GM21786 (cell line): Measurements from ENCODE around the gene RGL2.
A peak's percentile ranks its signal among the peaks of the same experiment; 100 is the strongest.

Experiments
- ATAC-seq: cut with Tn5 transposase; IDR thresholded peaks from one replicate; pipeline ENCODE4 v1.9.1; 2021; ENCODE audit not compliant: unreplicated experiment

The RGL2 gene

GRCh38 chr6:33317419-33317668, 18.6 kb upstream of the RGL2 start:
- no peak for ATAC-seq

- ATAC-seq = no peak
Measured at GRCh38 chr6:33316603-33317418, 18.1 kb upstream of the RGL2 start.

- no peak for ATAC-seq
Measured at GRCh38 chr6:33315793-33316602, 17.3 kb upstream of the RGL2 start.

- no peak for ATAC-seq
Measured at GRCh38 chr6:33314943-33315792, 16.4 kb upstream of the RGL2 start.

GRCh38 chr6:33314515-33314942, 15.8 kb upstream of the RGL2 start:
- no peak for ATAC-seq

- peak; percentile 31 for ATAC-seq
Measured at GRCh38 chr6:33313709-33314514, 15.2 kb upstream of the RGL2 start, which contains the start of gene TAPBP. Gene TAPBP, minus strand, starts transcription at chr6:33314078. Its CDS starts 37 bp downstream, at chr6:33314041.

GRCh38 chr6:33313105-33313708, 14.5 kb upstream of the RGL2 start:
- peak; percentile 2 for ATAC-seq

GRCh38 chr6:33312361-33313104, 13.8 kb upstream of the RGL2 start:
- no peak for ATAC-seq

- ATAC-seq = no peak
Measured at GRCh38 chr6:33306356-33306755, 7.6 kb upstream of the RGL2 start.

- no peak for ATAC-seq
Measured at GRCh38 chr6:33305052-33305451, 6.3 kb upstream of the RGL2 start.

- ATAC-seq = no peak
Measured at GRCh38 chr6:33304216-33304615, 5.5 kb upstream of the RGL2 start.

GRCh38 chr6:33301877-33302276, 3.1 kb upstream of the RGL2 start:
- ATAC-seq = no peak

- peak; percentile 67 for ATAC-seq
Measured at GRCh38 chr6:33299237-33299944, 649 bp upstream of the RGL2 start.

- no peak for ATAC-seq
Measured at GRCh38 chr6:33297956-33298772, 578 bp downstream of the RGL2 start.

- ATAC-seq = no peak
Measured at GRCh38 chr6:33297406-33297955, 1.3 kb downstream of the RGL2 start.

GRCh38 chr6:33296797-33297405, 1.8 kb downstream of the RGL2 start:
- no peak for ATAC-seq

- ATAC-seq = no peak
Measured at GRCh38 chr6:33295621-33296369, 2.9 kb downstream of the RGL2 start.
